IPS DF 6.9 (cell line): ENCODE results near the gene PTDSS2.

ENCODE experiments used
- DNase-seq: peaks from one replicate; pipeline ENCODE4 v3.0.0-alpha.2; 2013; ENCODE audit warnings: low read depth, low spot score
- H3K27ac ChIP-seq: one replicate; pipeline ENCODE4 v1.5.1; 2013; ENCODE audit warnings: low read length, control low read depth
- H3K27me3 ChIP-seq: 2 replicates; pipeline ENCODE4 v1.6.1; 2013; ENCODE audit warnings: mild to moderate bottlenecking, low read length; ENCODE audit not compliant: control insufficient read depth, insufficient read depth
- H3K36me3 ChIP-seq: 2 replicates; pipeline ENCODE4 v1.6.1; 2013; ENCODE audit warnings: low read length; ENCODE audit not compliant: control insufficient read depth, insufficient read depth
- H3K4me1 ChIP-seq: 2 replicates; pipeline ENCODE4 v1.6.1; 2013; ENCODE audit warnings: low read length; ENCODE audit not compliant: control insufficient read depth, insufficient read depth
- H3K4me3 ChIP-seq: 2 replicates; pipeline ENCODE4 v1.5.1; 2013; ENCODE audit warnings: mild to moderate bottlenecking, low read length
- H3K9me3 ChIP-seq: 2 replicates; pipeline ENCODE4 v1.6.1; 2013; ENCODE audit warnings: low read length, inconsistent platforms; ENCODE audit not compliant: control insufficient read depth, insufficient read depth
- WGBS: extraction: QIAGEN DNeasy Blood & Tissue Kit; methylation state at CpG from one replicate; pipeline ENCODE4 v1.1.7; 2013; ENCODE audit warnings: mixed read lengths, missing lambda C conversion rate; ENCODE audit not compliant: insufficient read length, insufficient coverage; 5-methylcytosine and 5-hydroxymethylcytosine counted together

Gene PTDSS2

DNA sequence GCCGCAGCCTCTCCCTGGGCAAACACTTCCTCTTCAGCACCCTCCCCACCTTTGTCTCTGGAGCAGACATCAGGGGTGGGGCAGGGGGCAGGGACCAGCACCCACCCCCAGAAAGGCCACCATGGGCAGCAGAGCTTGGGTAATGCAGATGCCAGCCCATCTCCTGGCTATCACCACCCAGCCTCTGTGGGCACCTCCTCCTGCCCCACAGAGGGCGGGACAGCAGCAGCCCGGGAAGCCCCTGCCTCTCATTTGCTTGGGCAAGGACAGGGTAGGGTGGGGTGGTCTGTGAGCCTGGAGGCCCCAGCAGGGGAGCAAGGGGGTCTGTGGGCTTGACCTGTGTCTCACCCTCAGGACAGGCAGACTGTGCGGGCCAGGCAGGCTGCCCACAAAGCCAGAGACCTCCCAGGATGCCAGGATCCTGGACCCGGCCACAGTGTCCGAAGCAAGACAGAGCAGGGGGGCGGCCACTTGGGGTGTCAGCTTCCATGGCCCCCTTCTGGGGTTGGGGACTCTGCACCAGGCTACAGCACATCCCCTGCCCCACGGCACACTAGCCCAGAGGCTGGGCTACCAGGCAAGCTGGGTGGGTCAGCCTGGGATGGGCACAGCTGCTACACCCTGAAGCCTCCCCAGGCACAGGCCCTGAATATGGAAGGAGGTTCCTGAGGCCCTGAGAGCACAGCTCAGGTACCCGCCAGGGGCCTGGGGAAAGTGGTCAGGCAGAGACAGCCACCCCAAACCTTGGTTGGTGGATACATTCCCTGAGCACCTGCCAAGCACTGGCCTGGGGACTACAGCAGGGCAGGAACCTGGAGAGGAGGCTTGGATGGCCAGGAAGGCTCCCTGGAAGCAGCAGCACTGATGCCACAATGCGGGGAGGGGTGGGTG is 52.5 kb downstream of the PTDSS2 start:
- H3K36me3 ChIP-seq = peaks cover 33% of the 10 kb centered on the region
- DNase-seq = no peak
- no CpG with 5 or more reads among the region's 10 CpGs for WGBS

DNA sequence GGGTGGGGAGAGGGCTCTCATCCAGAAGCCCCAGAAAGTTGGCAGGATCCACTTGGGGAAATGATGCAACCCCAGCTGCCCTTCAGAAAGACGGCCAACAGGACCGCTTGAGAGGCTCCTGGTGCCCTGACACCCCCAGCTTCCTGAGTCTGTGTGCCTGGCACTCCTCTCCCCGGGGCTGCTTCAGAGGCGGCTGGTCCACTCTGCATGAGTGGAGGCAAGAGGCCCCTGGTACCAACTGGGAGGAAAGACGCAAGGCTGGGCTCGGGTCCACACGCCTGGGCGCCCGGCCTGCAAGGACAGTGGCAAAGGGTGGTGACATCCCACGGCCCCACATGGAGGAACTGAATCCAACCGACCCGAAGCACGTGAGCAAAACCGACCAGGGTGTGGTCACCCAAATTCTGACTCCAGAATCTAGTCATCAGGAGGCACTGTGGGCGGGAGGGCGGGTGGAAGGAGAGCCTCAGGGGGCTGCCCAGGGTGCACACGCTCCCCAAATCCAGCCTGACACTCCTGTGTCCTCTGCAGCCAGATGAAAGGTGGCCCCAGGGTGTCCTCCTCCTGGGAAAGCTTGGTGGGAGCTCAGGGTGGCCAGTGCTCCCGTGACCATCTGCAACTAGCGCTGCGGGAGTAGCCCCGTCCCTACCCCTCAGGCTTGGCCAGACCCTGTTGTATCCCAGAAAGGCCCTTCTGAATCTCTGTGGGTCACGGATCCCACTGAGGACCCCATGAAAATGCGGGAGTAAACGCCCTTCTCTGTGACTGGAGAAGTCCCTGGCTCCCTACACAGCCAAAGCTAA is 53.3 kb downstream of the PTDSS2 start:
- Histone ChIP-seq H3K27me3 (no peaks in the 10 kb centered on the region), H3K4me1 (no peaks in the 10 kb centered on the region), H3K36me3 (peaks cover 24% of the 10 kb centered on the region), H3K4me3 (no peak overlapping the region), H3K27ac (no peak overlapping the region), H3K9me3 (no peaks in the 10 kb centered on the region)
- WGBS = no CpG with 5 or more reads among the region's 24 CpGs
- DNase-seq = no peak

More for the DNA sequence above, 52.5 kb downstream of the PTDSS2 start:
- no peaks in the 10 kb centered on the region for H3K9me3 ChIP-seq
- H3K27me3 ChIP-seq = no peaks in the 10 kb centered on the region
- no peak overlapping the region for H3K27ac ChIP-seq
- no peak overlapping the region for H3K4me3 ChIP-seq
- no peaks in the 10 kb centered on the region for H3K4me1 ChIP-seq

DNA sequence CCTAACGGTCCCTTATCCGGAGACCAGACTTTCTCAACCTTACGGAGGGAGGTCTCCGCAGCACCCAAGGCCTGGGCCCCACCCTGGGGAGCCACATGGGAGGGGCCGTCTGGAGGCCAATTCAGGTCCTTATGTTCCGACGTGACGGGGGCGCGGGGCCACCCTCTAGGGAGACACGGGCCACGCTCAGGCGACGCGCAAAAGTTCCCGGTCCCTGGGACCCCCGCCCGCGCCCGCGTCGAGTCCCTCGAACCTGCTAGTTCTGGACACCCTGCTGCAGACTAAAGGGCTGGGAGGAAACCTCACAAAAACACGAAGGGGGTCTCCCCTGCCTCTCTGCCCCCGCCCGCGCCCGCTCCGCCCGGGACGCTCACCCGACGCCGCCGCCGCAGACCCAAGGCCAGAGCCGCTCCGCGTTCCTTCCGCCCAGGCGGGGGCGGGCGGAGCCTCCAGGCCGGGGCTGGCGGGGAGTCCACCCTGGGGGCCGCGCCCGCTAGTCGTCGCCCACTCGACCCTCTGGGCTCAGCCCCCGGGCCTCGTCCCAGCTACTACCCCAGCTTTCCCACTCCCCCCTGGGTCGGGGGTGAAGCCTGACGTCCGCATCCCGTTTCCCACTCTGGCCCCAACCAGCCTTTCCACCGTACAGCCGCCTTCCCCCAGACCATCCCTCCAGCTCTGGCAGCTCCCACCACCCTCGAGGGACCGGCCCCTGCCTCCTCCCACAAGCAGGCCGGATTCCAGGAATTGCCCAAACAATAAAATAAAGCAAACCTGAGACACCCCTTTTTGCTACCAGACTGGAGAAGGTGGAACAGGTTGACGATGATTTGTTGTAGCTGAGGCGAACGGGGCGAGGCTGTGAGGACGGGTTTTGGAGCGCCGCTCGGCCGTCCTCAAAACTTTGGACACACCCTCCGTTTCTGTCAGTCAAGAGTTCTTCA is 54.2 kb downstream of the PTDSS2 start:
- peaks cover 15% of the 10 kb centered on the region for H3K36me3 ChIP-seq
- H3K4me3 ChIP-seq = no peak overlapping the region
- WGBS = no CpG with 5 or more reads among the region's 72 CpGs
- no peaks in the 10 kb centered on the region for H3K4me1 ChIP-seq
- no peak overlapping the region for H3K27ac ChIP-seq
- H3K27me3 ChIP-seq = no peaks in the 10 kb centered on the region
- DNase-seq = no peak
- no peaks in the 10 kb centered on the region for H3K9me3 ChIP-seq

DNA sequence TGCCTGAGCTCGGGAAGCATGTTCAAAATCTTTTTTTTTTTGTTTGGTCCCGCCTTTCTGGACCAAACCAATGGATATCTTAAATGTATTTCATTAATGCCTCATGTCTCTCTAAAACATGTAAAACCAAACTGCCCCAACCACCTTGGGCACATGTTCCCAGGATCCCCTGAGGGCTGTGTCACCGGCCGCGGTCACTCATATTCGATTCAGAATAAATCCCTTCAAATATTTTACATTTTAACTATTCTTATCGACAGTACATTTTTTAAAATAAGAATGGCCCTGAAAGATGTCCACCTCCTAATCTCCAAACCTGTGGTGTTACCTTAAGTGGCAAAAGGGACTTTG is 54.9 kb downstream of the PTDSS2 start:
- Histone ChIP-seq H3K27me3 (no peaks in the 10 kb centered on the region), H3K36me3 (peaks cover 9% of the 10 kb centered on the region), H3K9me3 (no peaks in the 10 kb centered on the region), H3K4me3 (no peak overlapping the region), H3K4me1 (no peaks in the 10 kb centered on the region), H3K27ac (no peak overlapping the region)
- WGBS = 100% methylated on average over 2 of the region's 7 CpGs
- DNase-seq = no peak

DNA sequence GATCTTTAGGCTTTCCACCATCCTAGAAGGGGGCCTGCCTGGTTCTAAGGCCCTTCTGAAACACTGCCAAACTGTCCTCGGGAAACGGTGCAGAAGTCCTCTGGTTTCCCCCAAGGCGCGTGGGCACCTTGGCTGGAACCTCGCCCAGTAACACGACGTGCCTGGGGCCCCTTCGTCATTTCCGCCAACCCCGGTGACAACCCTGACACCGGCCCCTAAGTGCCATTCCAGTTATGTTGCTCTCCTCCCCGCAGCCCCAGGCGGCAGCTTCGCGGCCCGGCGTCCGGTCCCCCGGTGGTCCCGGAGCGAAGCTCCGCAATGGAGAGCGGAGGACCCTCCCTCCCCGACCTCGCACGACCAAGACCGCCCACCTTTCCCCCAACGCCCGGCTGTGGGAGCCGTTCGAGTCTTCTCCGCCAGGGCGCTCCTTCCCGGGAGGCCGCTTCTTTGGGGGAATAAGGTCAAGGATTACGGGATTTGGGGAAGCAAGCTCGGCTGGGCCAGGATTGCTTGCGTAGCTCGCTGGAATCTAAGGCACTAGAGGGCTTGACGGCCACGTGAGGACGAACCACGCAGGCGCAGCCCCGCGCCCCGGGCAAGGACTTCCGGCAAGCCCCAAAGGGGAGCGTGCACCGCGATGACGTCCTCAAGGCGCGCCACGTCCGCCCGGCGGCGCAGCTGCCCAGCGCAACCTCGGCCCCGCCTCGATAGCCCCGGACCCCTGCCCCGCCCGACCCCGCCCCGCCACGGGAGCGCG is 56.3 kb downstream of the PTDSS2 start:
- no peak overlapping the region for H3K27ac ChIP-seq
- H3K4me1 ChIP-seq = no peaks in the 10 kb centered on the region
- H3K4me3 ChIP-seq = peak overlapping the region; percentile 72
- H3K9me3 ChIP-seq = no peaks in the 10 kb centered on the region
- no peaks in the 10 kb centered on the region; the same call in 1 of the 2 replicates for H3K36me3 ChIP-seq
- DNase-seq = peak; percentile 88
- no peaks in the 10 kb centered on the region for H3K27me3 ChIP-seq
- no CpG with 5 or more reads among the region's 71 CpGs for WGBS

DNA sequence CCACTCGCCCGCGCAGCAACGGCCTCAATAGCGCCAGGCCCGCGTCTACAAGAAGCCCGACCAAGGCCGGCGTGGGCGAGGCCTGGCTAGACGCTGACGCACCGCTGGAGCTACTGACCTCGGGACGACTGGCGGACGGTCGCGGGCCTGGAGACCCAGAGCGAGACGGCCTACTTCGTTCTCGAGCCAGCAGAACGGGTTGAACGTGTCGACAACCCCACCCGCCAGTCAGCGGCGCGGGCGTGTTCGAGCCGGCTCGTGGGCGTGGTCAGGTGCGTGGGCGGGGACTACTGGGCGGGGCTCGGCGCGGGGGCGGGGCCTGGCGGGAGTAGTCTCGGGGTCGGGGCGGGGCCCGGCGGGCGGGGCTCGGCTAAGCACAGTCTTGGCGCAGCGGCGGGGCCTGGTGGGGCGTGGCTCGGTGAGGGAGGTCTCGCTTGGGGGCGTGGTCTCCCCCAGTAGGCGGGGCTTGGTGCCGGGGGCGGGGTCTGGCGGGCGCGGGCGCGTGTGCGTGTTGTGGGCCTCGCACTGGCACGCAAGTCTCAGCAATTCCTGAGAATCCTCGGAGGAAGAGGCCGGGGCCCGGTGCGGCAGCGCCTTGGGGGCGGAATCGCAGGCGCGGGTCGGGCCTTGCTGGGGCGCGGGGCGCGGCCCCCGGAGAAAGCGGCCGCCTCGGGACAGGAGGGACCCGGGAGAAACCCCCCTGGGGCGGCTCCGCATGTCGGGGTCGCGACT is 57.1 kb downstream of the PTDSS2 start, which contains the start of gene RNH1:
RNH1 (minus strand) TSS at position 248 of the 732 bp plus-strand sequence. CDS start 5,080 bp downstream, outside the sequence.
- no peaks in the 10 kb centered on the region for H3K27me3 ChIP-seq
- H3K9me3 ChIP-seq = no peaks in the 10 kb centered on the region
- DNase-seq = peak; percentile 41
- H3K36me3 ChIP-seq = no peaks in the 10 kb centered on the region
- no peaks in the 10 kb centered on the region for H3K4me1 ChIP-seq
- peak within 1 kb of the TSS; percentile 72 for H3K4me3 ChIP-seq
- H3K27ac ChIP-seq = no peak within 1 kb of the TSS
- no CpG with 5 or more reads among the region's 93 CpGs for WGBS

DNA sequence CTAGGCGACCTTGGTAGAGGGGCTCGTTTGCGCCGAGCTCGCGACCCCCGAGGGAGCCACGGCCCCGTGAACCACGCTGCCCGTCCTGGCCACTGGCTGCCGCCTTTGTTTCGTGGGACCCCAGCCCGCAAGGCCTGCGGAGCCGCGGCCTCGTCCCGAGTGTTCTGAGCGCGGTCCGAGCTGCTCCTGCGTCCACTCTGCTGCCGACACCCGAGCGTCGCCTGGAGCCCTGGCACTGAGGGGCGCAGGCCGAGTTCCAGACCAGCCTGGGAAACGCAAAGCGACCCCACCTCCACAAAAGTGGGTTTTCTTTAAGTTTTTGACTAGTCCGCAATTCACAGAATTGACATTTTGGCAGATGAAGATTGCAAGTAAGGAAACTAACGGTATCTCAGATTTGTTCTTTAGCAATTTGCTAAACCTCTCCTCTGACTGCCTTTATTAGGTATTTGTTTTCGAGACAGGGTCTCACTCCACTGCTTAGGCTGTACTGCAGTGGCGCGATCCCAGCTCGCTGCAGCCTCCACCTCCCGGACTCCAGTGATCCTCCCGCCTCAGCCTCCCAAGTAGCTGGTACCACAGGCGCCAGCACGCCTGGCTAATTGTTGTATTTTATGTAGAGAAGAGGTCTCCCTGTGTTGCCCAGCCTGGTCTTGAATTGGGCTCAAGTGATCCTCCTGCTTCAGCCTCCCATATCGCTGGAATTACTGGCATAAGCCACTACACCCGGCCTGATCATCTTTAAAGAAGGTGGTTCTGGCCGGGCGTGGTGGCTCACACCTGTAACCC is 57.8 kb downstream of the PTDSS2 start:
- H3K9me3 ChIP-seq = no peaks in the 10 kb centered on the region
- WGBS = no CpG with 5 or more reads among the region's 45 CpGs
- peak overlapping the region; percentile 59; the same call in 1 of the 2 replicates for H3K4me3 ChIP-seq
- no peak for DNase-seq
- no peaks in the 10 kb centered on the region for H3K36me3 ChIP-seq
- no peaks in the 10 kb centered on the region for H3K27me3 ChIP-seq
- H3K27ac ChIP-seq = no peak overlapping the region
- no peaks in the 10 kb centered on the region for H3K4me1 ChIP-seq

DNA sequence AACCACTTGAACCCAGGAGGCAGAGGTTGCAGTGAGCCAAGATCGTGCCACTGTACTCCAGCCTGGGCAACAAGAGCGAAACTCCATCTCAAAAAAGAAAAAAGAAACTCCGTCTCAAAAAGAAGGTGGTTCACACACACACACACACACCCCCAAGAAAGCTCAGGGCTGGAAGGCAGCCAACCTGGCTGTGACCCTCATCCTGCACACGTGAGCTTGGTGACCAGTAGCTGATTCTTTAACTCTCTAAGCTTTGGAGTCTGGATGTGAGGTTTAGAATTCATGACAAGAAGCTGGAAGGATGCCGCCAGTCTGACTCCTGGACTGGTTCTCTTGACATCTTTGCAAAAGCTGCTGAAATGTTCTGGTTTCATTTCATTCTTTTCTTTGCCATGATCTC is 58.9 kb downstream of the PTDSS2 start:
- no CpG with 5 or more reads among the region's 5 CpGs for WGBS
- H3K4me1 ChIP-seq = no peaks in the 10 kb centered on the region
- DNase-seq = no peak

More for the DNA sequence above, 58.9 kb downstream of the PTDSS2 start:
- no peak overlapping the region for H3K4me3 ChIP-seq
- no peaks in the 10 kb centered on the region for H3K9me3 ChIP-seq
- no peaks in the 10 kb centered on the region for H3K36me3 ChIP-seq
- no peak overlapping the region for H3K27ac ChIP-seq
- no peaks in the 10 kb centered on the region for H3K27me3 ChIP-seq
